ENCODE results near the gene TC2N. TPM values are rescaled to one million over a fixed set of nuclear protein-coding genes. Genes with fewer than 3 reads are reported as not detected.
A peak's percentile ranks its signal among the peaks of the same experiment; 100 is the strongest.

Gene TC2N
- total RNA-seq, 1 donor from 2014 or later = 46.1 TPM

DNA sequence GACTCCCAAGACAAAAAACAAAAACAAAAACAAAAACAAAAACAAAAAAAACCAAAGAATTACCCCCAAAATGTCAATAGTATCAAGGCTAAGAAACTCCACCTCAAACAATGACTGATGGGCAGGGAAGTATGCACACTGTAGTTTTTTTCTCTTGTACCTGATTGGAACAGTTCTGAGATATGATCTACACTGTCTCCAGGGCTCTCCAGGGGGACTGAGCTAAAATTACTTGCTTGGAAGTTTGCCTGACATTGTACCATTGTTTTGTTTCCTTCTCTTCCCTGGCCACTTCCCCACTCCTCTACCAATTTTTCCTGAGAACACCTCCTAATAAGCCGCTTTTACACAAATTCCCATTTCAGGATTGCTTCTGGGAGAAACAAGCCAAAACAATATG is 113.2 kb downstream of the TC2N start:
- no peaks in the 10 kb centered on the region for H3K27me3 ChIP-seq (ENCODE audit: control insufficient read depth, insufficient read depth, low read length)
- no peak for DNase-seq (ENCODE audit: low read depth)
- no peaks in the 10 kb centered on the region for H3K36me3 ChIP-seq (ENCODE audit: control insufficient read depth, insufficient read depth, low read length)
- no peak for FAIRE-seq
- TF ChIP-seq CTCF (IDR thresholded peaks at IDR 0.05; ENCODE audit: insufficient read depth, low read length, severe bottlenecking) = no peak
- H3K4me3 ChIP-seq (ENCODE audit: low read depth, low read length) = no peak overlapping the region

DNA sequence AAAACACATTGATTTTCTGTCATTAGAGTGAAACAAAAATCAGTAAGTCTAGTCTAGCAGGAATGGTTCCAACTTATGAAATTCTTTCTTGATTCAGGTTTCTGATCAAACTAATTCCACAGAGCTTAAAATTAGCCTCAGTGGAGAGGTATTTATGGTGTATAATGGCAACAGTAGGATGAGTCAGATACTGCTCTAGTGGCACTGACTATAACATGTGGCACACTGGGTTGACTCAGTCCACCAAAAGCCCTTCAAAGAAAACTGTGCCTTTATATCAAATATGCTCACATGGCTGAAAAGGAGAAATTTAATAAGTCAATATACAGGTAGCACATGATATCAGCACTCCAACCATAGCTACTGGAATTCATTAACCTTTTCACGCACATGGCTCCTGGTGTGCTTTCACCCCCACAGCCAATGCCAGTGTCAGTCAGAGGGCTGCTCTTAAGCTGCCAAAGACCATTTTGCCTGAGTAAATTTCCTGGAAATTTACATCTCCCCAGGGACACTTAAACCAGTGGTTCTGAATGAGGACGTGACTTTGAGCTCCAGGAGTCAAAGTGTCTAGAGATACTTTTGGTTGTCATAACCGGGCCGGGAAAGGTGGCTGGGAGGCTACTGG is 113.7 kb downstream of the TC2N start:
- peak; percentile 67 for DNase-seq (ENCODE audit: low read depth)
- no peak for TF ChIP-seq CTCF (IDR thresholded peaks at IDR 0.05; ENCODE audit: insufficient read depth, low read length, severe bottlenecking)
- FAIRE-seq = no peak

GRCh38 chr14:91752961-91753360 is 114.4 kb downstream of the TC2N start:
- Histone ChIP-seq H3K4me3 (ENCODE audit: low read depth, low read length) (no peak overlapping the region), H3K36me3 (ENCODE audit: control insufficient read depth, insufficient read depth, low read length) (no peaks in the 10 kb centered on the region), H3K27me3 (ENCODE audit: control insufficient read depth, insufficient read depth, low read length) (no peaks in the 10 kb centered on the region)
- TF ChIP-seq CTCF (IDR thresholded peaks at IDR 0.05; ENCODE audit: insufficient read depth, low read length, severe bottlenecking) = no peak
- FAIRE-seq = no peak
- no peak for DNase-seq (ENCODE audit: low read depth)

More for the DNA sequence above, 113.7 kb downstream of the TC2N start:
- Histone ChIP-seq H3K27me3 (ENCODE audit: control insufficient read depth, insufficient read depth, low read length) (no peaks in the 10 kb centered on the region), H3K4me3 (ENCODE audit: low read depth, low read length) (no peak overlapping the region), H3K36me3 (ENCODE audit: control insufficient read depth, insufficient read depth, low read length) (no peaks in the 10 kb centered on the region)

GRCh38 chr14:91751719-91752118 is 115.6 kb downstream of the TC2N start:
- Histone ChIP-seq H3K27me3 (ENCODE audit: control insufficient read depth, insufficient read depth, low read length) (no peaks in the 10 kb centered on the region), H3K36me3 (ENCODE audit: control insufficient read depth, insufficient read depth, low read length) (no peaks in the 10 kb centered on the region), H3K4me3 (ENCODE audit: low read depth, low read length) (no peak overlapping the region)
- DNase-seq (ENCODE audit: low read depth) = peak; percentile 6
- no peak for TF ChIP-seq CTCF (IDR thresholded peaks at IDR 0.05; ENCODE audit: insufficient read depth, low read length, severe bottlenecking)
- peak; percentile 76 for FAIRE-seq

- FAIRE-seq (no peak), DNase-seq (ENCODE audit: low read depth) (no peak)
- TF ChIP-seq CTCF (IDR thresholded peaks at IDR 0.05; ENCODE audit: insufficient read depth, low read length, severe bottlenecking) = no peak
- Histone ChIP-seq H3K36me3 (ENCODE audit: control insufficient read depth, insufficient read depth, low read length) (no peaks in the 10 kb centered on the region), H3K27me3 (ENCODE audit: control insufficient read depth, insufficient read depth, low read length) (no peaks in the 10 kb centered on the region), H3K4me3 (ENCODE audit: low read depth, low read length) (no peak overlapping the region)
Measured at GRCh38 chr14:91750634-91751198, 116.6 kb downstream of the TC2N start.

DNA sequence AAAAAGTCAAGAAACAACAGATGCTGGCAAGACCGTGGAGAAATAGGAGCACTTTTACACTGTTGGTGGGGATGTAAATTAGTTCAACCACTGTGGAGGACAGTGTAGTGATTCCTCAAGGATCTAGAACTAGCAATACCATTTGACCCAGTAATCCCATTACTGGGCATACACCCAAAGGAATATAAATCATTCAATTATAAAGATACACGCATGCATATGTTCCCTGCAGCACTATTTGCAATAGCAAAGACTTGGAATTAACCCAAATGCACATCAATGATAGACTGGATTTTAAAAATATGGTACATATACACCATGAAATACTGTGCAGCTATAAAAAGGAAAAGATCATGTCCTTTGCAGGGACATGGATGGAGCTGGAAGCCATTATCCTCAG is 117.5 kb downstream of the TC2N start:
- no peak for TF ChIP-seq CTCF (IDR thresholded peaks at IDR 0.05; ENCODE audit: insufficient read depth, low read length, severe bottlenecking)
- Histone ChIP-seq H3K4me3 (ENCODE audit: low read depth, low read length) (no peak overlapping the region), H3K27me3 (ENCODE audit: control insufficient read depth, insufficient read depth, low read length) (no peaks in the 10 kb centered on the region), H3K36me3 (ENCODE audit: control insufficient read depth, insufficient read depth, low read length) (no peaks in the 10 kb centered on the region)
- no peak for DNase-seq (ENCODE audit: low read depth)
- FAIRE-seq = no peak
